Endodermal cell (in vitro differentiated cells): ENCODE data around the gene TUBGCP6. TPM values are rescaled to one million over a fixed set of nuclear protein-coding genes. Genes with fewer than 3 reads are reported as not detected.
"Not testable (repeated sequence)": the region's sequence is repeated elsewhere in the genome, so short reads cannot be mapped to it uniquely, and the experiment has no call there.

Source experiments
- DNase-seq: peaks from one replicate; pipeline ENCODE4 v3.0.0-alpha.2; 2017
- H3K27ac ChIP-seq: 2 replicates; pipeline ENCODE4 v1.5.1; 2013; ENCODE audit warnings: mild to moderate bottlenecking, low read depth, low read length, moderate library complexity
- H3K27me3 ChIP-seq: 2 replicates; pipeline ENCODE4 v1.6.1; 2013; ENCODE audit warnings: mild to moderate bottlenecking, low read length, moderate library complexity; ENCODE audit not compliant: insufficient read depth, control insufficient read depth, poor library complexity, severe bottlenecking
- H3K36me3 ChIP-seq: 2 replicates; pipeline ENCODE4 v1.7.0; 2013; ENCODE audit warnings: mild to moderate bottlenecking, low read length, moderate library complexity; ENCODE audit not compliant: control insufficient read depth, insufficient read depth
- H3K4me1 ChIP-seq: one replicate; pipeline ENCODE4 v1.7.0; 2013; ENCODE audit warnings: low read length; ENCODE audit not compliant: control insufficient read depth, insufficient read depth
- H3K4me3 ChIP-seq: 2 replicates; pipeline ENCODE4 v1.5.1; 2013; ENCODE audit warnings: mild to moderate bottlenecking, low read length, moderate library complexity
- H3K9ac ChIP-seq: 2 replicates; pipeline ENCODE4 v1.6.1; 2013; ENCODE audit warnings: mild to moderate bottlenecking, low read length, moderate library complexity; ENCODE audit not compliant: poor library complexity, severe bottlenecking; ENCODE audit errors: extremely low read depth
- H3K9me3 ChIP-seq: 2 replicates; pipeline ENCODE4 v1.6.1; 2013; ENCODE audit warnings: mild to moderate bottlenecking, low read length, moderate library complexity; ENCODE audit not compliant: control insufficient read depth
- H3K27ac Mint-ChIP-seq: 2 replicates; pipeline ENCODE4 v1.8.0; 2020; ENCODE audit warnings: mixed read lengths
- H3K27me3 Mint-ChIP-seq: 2 replicates; pipeline ENCODE4 v1.8.0; 2021; ENCODE audit warnings: mild to moderate bottlenecking, mixed read lengths; ENCODE audit not compliant: insufficient read depth
- H3K36me3 Mint-ChIP-seq: 2 replicates; pipeline ENCODE4 v1.8.0; 2020; ENCODE audit warnings: low read depth, mixed read lengths
- H3K4me1 Mint-ChIP-seq: 2 replicates; pipeline ENCODE4 v1.8.0; 2020; ENCODE audit warnings: mixed read lengths
- H3K4me3 Mint-ChIP-seq: 2 replicates; pipeline ENCODE4 v1.8.0; 2020; ENCODE audit warnings: mild to moderate bottlenecking, moderate library complexity, mixed read lengths
- H3K9me3 Mint-ChIP-seq: 2 replicates; pipeline ENCODE4 v1.8.0; 2020; ENCODE audit warnings: mild to moderate bottlenecking, mixed read lengths
- WGBS, 2 experiments: methylation state at CpG; one replicate each; pipeline versions ENCODE4 v1.1.5 to v1.1.7; 2013; ENCODE audit warnings: missing lambda C conversion rate in 2 of 2, mixed read lengths in 1 of 2; ENCODE audit not compliant: insufficient coverage in 1 of 2, insufficient read length in 1 of 2; 5-methylcytosine and 5-hydroxymethylcytosine counted together
- total RNA-seq, 2 donors: library from RNA; stranded (reverse); fragmentation: NEBNext Ultra II Directional in 1 of 2; extraction: Animal tissue kit (Norgen Biotek cat#: 25700) in 1 of 2; gene quantifications; 2 replicates in 1 of 2; 3 replicates in 1 of 2; pipeline ENCODE4 v1.2.1, GENCODE V29; 2021
- TF ChIP-seq, protein P1 (sequence below): fragments of 200-600 bp; sonication (generic); conservative IDR thresholded peaks from 2 replicates; pipeline ENCODE4 v1.5.0; 2021; ENCODE audit warnings: antibody characterized with exemption, mild to moderate bottlenecking

The TUBGCP6 gene
- total RNA-seq, 2 donors from 2014 or later: 43.7 to 46.0 TPM

DNA sequence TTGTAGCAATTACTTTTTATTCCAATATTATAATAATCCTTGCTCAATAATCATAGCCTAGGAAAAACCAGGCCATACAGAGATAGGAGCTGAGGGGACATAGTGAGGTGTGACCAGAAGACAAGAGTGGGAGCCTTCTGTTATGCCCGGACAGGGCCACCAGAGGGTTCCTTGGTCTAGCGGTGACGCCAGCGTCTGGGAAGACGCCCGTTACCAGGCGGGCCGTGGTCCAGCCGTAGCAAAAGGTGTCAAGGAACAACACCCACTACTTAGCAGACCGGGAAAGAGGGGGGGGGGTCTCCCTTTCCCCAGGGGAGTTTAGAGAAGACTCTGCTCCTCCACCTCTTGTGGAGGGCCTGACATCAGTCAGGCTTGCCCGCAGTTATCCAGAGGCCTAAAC lies 28.5 kb upstream of the TUBGCP6 start:
- peaks cover 11% of the 10 kb centered on the region for H3K36me3 ChIP-seq
- H3K9ac ChIP-seq, DNase-seq, H3K9me3 Mint-ChIP-seq, H3K27ac Mint-ChIP-seq, H3K4me1 Mint-ChIP-seq, H3K27ac ChIP-seq, H3K9me3 ChIP-seq, H3K4me3 ChIP-seq, H3K4me3 Mint-ChIP-seq, H3K4me1 ChIP-seq: not testable (repeated sequence)
- Mint-ChIP-seq H3K36me3 (peaks cover 29% of the 10 kb centered on the region), H3K27me3 (peaks cover 34% of the 10 kb centered on the region)
- WGBS, 2 experiments: 93% methylated on average over 10 of the region's 11 CpGs; no CpG with 5 or more reads in 1 of the 2 experiments
- TF ChIP-seq, protein P1, sequence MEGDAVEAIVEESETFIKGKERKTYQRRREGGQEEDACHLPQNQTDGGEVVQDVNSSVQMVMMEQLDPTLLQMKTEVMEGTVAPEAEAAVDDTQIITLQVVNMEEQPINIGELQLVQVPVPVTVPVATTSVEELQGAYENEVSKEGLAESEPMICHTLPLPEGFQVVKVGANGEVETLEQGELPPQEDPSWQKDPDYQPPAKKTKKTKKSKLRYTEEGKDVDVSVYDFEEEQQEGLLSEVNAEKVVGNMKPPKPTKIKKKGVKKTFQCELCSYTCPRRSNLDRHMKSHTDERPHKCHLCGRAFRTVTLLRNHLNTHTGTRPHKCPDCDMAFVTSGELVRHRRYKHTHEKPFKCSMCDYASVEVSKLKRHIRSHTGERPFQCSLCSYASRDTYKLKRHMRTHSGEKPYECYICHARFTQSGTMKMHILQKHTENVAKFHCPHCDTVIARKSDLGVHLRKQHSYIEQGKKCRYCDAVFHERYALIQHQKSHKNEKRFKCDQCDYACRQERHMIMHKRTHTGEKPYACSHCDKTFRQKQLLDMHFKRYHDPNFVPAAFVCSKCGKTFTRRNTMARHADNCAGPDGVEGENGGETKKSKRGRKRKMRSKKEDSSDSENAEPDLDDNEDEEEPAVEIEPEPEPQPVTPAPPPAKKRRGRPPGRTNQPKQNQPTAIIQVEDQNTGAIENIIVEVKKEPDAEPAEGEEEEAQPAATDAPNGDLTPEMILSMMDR: peak; percentile 51
- H3K27me3 ChIP-seq: peaks cover 30% of the 10 kb centered on the region

DNA sequence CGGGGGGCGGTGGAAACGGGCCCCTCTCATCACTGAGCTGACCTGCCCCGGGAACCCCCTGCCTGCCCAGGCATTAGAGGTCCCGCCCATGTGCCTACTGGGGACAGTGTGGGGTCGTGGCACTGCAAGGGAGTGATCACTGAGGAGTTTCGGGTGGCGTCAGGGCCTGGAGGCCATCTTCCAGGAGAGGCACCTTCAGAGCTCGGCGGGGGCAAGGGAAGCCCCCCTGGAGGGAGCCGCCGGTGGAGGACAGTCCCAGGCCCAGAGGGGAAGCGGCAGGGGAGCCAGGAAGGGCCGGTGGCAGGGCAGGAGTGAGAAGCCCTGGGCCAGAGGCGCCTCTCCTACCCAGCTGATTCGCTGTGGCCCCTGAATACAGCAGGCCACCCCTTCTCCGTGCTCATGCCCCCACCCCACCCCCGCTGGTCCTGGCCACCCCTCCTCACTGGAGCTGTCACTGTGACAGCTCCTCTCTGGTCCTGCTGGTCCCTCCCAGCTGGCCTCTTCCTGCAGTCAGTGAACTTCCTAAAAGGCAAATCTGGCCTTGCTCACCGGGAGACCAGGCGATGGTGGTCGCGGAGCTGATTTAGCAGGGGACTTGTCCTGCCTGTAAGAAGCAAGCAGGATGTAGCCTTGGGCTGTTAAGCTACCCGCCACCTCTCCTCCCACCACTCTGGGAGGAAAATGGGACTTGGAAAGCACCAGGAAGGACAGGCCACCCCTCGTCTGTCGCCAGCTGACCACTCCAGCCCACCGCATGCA lies 27.4 kb upstream of the TUBGCP6 start:
- peaks cover 5% of the 10 kb centered on the region for H3K4me1 ChIP-seq
- no peak overlapping the region for H3K27ac Mint-ChIP-seq
- H3K36me3 ChIP-seq: peaks cover 11% of the 10 kb centered on the region
- peaks cover 43% of the 10 kb centered on the region for H3K27me3 Mint-ChIP-seq
- H3K27me3 ChIP-seq: peaks cover 36% of the 10 kb centered on the region
- H3K4me3 Mint-ChIP-seq: no peak overlapping the region
- peaks cover 4% of the 10 kb centered on the region for H3K9me3 ChIP-seq
- no peak overlapping the region for H3K27ac ChIP-seq
- no peak overlapping the region for H3K4me3 ChIP-seq
- H3K36me3 Mint-ChIP-seq: peaks cover 23% of the 10 kb centered on the region
- H3K4me1 Mint-ChIP-seq: no peaks in the 10 kb centered on the region
- peak; percentile 72 for DNase-seq
- H3K9me3 Mint-ChIP-seq: peaks cover 7% of the 10 kb centered on the region
- no peak overlapping the region for H3K9ac ChIP-seq
- TF ChIP-seq, protein P1: no peak
- 48 to 49% methylated on average over 12 to 23 of the region's 26 CpGs for WGBS, 2 experiments

DNA sequence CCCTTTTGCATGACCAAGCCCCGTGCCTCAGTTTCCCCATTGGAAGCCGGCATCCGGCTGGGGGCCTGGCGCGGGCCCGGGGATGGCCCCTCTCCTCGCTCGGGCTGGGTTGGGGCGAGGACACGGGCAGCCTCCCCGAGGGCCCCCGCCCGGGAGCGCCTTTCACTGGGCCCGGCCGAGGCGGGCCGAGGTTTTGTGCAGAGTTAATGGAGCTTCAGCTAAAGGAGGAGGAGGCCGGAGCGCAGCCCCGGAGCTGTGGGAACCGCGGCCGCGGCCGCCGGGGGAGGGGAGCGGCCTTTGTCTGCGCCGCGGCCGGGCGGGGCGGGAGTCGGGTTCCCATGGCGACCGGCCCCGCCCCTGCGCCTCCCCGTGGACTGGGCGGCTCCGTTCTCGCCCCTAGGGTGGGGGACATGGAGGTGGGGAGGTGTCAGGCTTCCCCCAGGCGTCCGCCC lies 26.7 kb upstream of the TUBGCP6 start:
- TF ChIP-seq, protein P1: peak; percentile 15
- Mint-ChIP-seq H3K4me1 (no peaks in the 10 kb centered on the region), H3K27me3 (peaks cover 48% of the 10 kb centered on the region), H3K27ac (no peak overlapping the region), H3K4me3 (peak overlapping the region; percentile 26), H3K9me3 (peaks cover 5% of the 10 kb centered on the region), H3K36me3 (peaks cover 16% of the 10 kb centered on the region)
- Histone ChIP-seq H3K27me3 (peaks cover 42% of the 10 kb centered on the region), H3K36me3 (peaks cover 5% of the 10 kb centered on the region), H3K9me3 (peaks cover 3% of the 10 kb centered on the region), H3K27ac (peak overlapping the region; percentile 66), H3K4me3 (peak overlapping the region; percentile 66), H3K9ac (no peak overlapping the region), H3K4me1 (peaks cover 5% of the 10 kb centered on the region)
- WGBS, 2 experiments: 1 to 3% methylated on average over 7 to 38 of the region's 45 CpGs
- peak; percentile 88 for DNase-seq
